Stimulated activated CD4-positive, alpha-beta T cell treated with anti-CD3 and anti-CD28 coated beads, Interleukin-12 subunit alpha, Interleukin-12 subunit beta, amount 100 ng/mL, for 48 hours (primary cell): ENCODE data around the gene CYLC2.

Source experiments
- DNase-seq, 3 donors: peaks; one replicate each; pipeline ENCODE4 v3.0.0-alpha.2; 2020; ENCODE audit warnings: low read depth in 2 of 3, low spot score in 1 of 3

Gene CYLC2

DNA sequence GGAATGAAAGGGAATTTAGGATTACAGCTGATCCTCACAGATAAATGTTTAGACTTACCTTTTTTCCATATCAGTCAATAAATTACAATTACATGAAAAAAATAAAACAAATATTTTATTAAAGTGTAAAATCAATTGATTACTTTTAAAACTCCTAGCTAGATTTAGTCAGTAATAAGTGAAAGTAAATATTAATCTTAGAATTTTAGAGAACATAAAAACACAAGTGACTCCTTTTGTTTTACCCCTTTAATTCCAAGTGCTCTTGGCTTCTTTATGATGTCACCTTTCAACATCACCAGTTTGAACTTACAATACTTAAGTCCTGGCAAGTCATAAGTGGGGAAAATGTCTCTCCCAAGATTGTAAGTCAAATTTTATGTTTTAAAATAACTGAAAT is at the start of gene CYLC2:
CYLC2 (plus strand) TSS at position 301 of the 400 bp plus-strand sequence; CDS start at position 349, 48 bp downstream.
- no peak for DNase-seq

DNA sequence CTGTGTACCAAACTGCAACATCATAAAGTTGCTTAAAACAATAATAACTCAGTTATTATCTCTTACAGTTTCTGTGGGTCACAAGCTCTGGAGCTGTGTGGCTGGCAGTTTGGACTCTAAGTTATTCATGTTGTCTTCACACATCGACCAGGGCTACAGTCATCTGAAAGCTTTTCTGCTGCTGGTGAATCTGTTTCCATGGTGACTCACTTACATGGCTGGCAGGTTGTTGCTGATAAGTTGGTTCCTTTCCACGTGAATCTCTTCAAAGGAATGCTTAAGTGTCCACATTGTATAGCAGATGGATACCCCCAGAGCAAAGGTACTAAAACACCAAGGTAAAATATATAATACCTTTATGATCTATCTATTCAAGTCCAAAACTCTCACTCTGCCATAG is 44.8 kb upstream of the CYLC2 start:
- no peak for DNase-seq

- DNase-seq: no peak
Observed at GRCh38 chr9:102966999-102967398, 28.1 kb upstream of the CYLC2 start.

- no peak for DNase-seq
Observed at GRCh38 chr9:102967979-102968378, 27.2 kb upstream of the CYLC2 start.

- DNase-seq: no peak
Observed at GRCh38 chr9:102972780-102973179, 22.4 kb upstream of the CYLC2 start.

DNA sequence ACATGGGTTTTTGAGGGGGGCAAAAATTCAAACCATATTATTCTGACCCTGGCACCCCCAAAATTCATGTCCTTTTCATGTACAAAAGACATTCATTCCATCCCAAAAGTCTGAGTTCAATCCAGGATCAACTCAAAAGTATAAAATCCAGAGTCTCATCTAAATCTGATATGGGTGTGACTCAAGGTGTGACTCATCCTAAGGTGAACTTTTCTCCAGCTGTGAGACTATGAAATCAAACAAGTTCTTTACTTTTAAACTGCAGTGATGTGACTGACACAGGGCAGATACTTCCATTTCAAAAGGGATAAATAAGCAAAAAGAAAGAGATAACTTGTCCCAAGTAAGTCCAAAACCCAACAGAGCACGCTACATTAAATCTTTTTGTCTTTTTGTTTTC is 20.6 kb upstream of the CYLC2 start:
- DNase-seq: no peak

DNA sequence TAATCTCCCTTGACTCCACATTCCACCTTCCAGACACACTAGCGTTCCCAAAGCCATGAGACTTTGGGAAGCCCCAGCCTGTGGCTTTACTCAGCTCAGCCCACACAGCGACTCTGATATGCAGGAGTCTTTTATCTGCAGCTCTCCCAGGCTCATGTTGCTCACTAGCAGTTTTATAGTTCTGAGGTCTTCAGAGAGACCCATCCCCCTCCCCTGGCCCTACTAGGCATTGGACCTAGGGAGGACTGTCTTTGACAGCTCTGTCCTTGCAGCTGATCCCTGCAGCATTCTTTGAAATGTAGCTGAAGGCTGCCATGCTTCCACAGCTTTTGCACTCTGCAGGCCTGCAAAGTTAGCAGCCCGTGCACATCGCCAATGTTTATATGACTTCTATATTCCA is 19.9 kb upstream of the CYLC2 start:
- DNase-seq: no peak

DNA sequence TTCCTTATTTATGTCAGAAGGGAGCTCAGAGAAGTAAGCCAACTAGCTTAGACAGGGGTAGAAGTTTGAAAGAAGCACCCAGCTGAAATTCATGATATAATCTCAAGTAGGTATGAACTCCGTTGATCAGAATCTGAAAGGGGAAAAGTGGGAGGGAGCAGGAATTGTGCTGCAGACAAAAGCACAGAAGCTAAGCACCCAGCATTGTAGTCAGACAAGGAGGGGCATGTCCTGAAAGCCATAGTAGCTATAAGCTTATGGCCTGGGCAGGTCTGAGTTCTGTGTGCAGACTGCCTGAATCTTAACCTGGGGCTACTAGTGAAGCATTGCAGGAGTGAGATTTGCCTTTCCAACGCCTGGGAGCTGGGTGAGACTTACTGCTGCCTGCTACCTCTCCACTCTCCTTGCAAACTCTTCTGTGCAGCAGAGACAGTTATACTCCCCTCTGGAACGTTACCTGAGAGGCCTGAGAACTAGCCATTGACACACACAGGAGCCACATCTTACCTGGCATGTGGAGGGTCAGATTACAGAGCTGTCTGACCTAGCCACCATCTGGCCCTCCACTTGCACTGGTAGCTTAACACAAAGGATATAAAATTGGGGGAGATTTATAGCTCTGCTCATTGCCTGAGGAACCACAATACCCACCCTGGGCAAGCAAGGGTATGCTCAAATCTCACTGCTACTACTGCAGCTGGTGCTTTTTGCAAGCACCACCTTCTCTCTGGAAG is 9.8 kb upstream of the CYLC2 start:
- DNase-seq: no peak

- DNase-seq: no peak
Observed at GRCh38 chr9:102986425-102986824, 8.7 kb upstream of the CYLC2 start.

DNA sequence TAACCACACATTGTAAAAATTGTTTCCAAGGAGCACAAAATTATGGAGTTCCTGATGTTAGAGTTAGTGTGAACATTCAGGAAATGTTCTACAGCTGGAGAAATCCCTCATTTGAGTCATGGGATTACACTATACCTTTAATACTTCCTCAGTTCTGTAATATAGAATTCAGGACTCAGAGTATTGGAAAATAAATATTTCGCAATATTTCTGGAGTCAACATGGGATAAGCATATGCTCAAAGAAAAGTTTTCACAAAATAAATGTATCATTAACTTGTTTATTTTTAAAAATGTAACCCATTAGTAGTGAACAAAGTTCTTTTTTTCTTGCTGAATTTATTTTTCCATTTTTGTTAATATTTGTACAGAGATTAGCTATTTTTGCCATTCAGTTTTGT is 8.6 kb downstream of the CYLC2 start:
- DNase-seq: no peak

- no peak for DNase-seq
Observed at GRCh38 chr9:103014242-103014641, 19.1 kb downstream of the CYLC2 start.

DNA sequence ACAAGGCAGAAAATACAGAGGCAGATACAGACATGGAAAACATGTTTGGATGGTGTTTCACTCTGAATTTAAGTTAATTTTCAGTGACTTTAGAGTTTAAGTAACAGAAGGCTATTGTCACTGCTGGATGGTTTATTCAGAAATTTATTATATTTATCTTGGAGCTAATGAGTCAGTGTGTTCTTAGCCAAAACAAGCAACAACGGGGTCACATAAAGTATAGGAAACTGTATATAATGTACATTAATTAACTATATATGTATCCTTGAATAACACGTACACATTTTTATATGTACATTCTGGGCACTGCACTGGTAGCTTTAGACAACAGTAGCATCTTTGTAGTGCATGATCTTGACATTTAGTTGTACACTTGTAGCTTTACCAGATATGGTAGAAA is 30.7 kb downstream of the CYLC2 start:
- no peak for DNase-seq

DNA sequence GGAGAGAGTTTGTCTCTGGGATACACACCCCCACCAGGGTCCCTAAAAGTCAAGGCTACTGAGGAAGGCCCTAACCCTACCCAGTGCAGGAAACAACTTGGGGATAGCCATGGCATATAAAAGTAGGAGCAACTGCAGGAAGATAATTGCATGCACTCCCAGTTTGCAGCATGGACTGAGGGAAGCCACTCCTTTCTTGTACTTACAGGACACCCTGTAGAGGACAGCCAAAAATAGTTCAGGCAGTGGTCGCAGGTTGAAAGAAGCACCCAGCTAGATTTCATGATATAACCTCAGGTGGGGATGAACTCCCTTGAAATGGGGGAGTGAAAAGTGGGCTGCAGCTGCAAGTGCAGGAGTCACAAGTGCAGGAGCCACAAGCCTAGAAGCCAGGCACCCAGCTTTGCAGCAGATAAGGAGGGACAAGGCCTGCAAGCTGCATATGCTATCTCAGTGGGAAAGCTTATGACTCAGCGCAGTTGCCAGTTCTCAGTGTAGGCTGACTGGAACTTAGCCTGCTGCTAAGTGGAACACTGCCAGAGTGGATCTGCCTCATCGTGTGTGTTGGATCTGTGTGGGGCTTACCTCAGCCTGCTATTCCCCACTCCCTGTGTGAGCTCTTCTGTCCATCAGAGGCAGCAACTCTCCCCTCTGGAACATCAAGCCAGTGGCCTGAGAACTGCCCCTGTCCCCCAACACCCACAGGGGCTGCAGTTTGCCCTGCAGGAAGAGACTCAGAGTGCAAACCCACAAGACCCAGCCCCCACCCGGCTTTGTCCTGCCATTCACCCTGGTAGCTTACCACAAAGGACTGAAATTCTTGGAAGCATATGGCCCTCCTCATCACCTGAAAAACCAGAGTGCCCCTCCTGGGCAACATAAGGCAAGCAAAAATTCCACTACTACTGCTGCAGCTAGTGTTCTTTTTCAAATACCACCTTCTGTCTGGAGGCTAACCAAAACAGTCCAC is 42.7 kb downstream of the CYLC2 start:
- DNase-seq: no peak

DNA sequence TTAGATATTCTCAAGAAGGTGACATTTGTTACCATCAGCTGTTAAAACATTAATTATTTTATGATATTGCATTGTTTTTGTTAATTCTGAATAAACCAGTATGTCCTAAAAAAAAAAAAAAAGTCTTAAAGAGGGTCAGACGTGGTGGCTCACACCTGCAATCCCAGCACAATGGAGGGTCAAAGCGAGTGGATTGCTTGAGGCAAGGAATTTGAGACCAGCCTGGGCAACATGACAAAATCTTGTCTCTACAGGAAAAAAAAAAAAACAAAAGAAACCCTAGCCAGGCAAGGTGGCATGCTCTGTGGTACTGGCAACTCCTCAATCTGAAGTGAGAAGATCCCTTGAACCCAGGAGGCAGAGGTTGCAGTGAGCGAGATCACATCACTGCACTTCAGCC is 46.8 kb downstream of the CYLC2 start:
- DNase-seq: no peak
